Stomach (tissue), 4 donors: Measurements from ENCODE around the gene SCLT1.

ENCODE experiments used
- POLR2A ChIP-seq, 4 donors: fragments of 450-650 bp; IDR thresholded peaks; one replicate each; pipeline ENCODE4 v1.6.1; 2016; ENCODE audit warnings: antibody characterized with exemption in 4 of 4, control low read depth in 2 of 4, mild to moderate bottlenecking in 1 of 4, moderate library complexity in 1 of 4
- TF ChIP-seq, protein P1 (sequence below), 7 experiments: fragments of 450-650 bp in 4 of 7; fragments of 200-600 bp in 3 of 7; sonication (generic) in 3 of 7; IDR thresholded peaks; one replicate each; pipeline ENCODE4 v1.5.1; 2016 to 2019; ENCODE audit warnings: antibody characterized with exemption in 7 of 7, control low read depth in 2 of 7, mild to moderate bottlenecking in 1 of 7

GRCh38 chr4:128837679-128838078 lies 255.7 kb downstream of the SCLT1 start:
- TF ChIP-seq POLR2A (IDR thresholded peaks at IDR 0.05), result no peak
- TF ChIP-seq, protein P1, sequence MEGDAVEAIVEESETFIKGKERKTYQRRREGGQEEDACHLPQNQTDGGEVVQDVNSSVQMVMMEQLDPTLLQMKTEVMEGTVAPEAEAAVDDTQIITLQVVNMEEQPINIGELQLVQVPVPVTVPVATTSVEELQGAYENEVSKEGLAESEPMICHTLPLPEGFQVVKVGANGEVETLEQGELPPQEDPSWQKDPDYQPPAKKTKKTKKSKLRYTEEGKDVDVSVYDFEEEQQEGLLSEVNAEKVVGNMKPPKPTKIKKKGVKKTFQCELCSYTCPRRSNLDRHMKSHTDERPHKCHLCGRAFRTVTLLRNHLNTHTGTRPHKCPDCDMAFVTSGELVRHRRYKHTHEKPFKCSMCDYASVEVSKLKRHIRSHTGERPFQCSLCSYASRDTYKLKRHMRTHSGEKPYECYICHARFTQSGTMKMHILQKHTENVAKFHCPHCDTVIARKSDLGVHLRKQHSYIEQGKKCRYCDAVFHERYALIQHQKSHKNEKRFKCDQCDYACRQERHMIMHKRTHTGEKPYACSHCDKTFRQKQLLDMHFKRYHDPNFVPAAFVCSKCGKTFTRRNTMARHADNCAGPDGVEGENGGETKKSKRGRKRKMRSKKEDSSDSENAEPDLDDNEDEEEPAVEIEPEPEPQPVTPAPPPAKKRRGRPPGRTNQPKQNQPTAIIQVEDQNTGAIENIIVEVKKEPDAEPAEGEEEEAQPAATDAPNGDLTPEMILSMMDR (IDR thresholded peaks at IDR 0.05), result no peak
